BE2C (cell line): Measurements from ENCODE around the gene C11orf91.

Experiments
- DNase-seq: peaks from one replicate; pipeline ENCODE4 v3.0.0-alpha.2; 2020
- H3K27me3 ChIP-seq: fragments of 250-450 bp; sonication (Bioruptor Pico); 2 replicates; pipeline ENCODE4 v1.5.1; 2020; ENCODE audit warnings: mild to moderate bottlenecking
- H3K36me3 ChIP-seq: fragments of 250-450 bp; sonication (Bioruptor Pico); 2 replicates; pipeline ENCODE4 v1.5.1; 2020; ENCODE audit warnings: mild to moderate bottlenecking
- H3K4me1 ChIP-seq: fragments of 250-450 bp; sonication (Bioruptor Pico); 2 replicates; pipeline ENCODE4 v1.5.1; 2020
- H3K4me3 ChIP-seq: 2 replicates; pipeline ENCODE4 v1.5.1; 2011; ENCODE audit warnings: low read depth, low read length
- H3K9me3 ChIP-seq: fragments of 250-450 bp; sonication (Bioruptor Pico); 2 replicates; pipeline ENCODE4 v1.5.1; 2020
- TF ChIP-seq, protein P1 (sequence below): IDR thresholded peaks from 2 replicates; pipeline ENCODE4 v1.5.1; 2012; ENCODE audit warnings: mild to moderate bottlenecking, low read depth, low read length

C11orf91 gene

DNA sequence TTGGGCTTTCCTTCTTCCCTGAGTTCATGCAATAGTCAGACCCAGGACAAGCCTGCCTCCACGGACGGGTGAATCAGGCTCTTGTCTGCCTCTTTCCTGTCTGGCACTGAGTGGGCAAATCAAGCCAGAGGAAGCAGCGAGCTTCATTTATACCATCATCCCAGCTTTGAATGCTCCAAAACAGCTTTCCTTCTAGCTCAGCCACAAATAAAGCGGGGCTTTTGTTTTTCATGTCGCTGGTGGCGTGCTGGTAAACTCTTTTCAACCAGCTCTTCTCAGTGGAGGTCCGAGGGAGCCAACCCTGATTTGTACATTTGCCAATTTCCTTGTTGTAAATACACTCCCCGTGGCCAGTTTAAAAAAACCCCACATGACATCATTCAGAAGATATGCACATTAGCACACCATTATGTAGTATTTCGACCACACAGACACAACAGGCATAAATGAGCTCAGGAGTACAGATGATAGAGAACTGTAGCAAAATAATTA is 8.6 kb downstream of the C11orf91 start:
- no peaks in the 10 kb centered on the region for H3K36me3 ChIP-seq
- H3K27me3 ChIP-seq: no peaks in the 10 kb centered on the region
- H3K4me3 ChIP-seq: no peak overlapping the region
- DNase-seq: no peak
- H3K9me3 ChIP-seq: no peaks in the 10 kb centered on the region
- TF ChIP-seq, protein P1, sequence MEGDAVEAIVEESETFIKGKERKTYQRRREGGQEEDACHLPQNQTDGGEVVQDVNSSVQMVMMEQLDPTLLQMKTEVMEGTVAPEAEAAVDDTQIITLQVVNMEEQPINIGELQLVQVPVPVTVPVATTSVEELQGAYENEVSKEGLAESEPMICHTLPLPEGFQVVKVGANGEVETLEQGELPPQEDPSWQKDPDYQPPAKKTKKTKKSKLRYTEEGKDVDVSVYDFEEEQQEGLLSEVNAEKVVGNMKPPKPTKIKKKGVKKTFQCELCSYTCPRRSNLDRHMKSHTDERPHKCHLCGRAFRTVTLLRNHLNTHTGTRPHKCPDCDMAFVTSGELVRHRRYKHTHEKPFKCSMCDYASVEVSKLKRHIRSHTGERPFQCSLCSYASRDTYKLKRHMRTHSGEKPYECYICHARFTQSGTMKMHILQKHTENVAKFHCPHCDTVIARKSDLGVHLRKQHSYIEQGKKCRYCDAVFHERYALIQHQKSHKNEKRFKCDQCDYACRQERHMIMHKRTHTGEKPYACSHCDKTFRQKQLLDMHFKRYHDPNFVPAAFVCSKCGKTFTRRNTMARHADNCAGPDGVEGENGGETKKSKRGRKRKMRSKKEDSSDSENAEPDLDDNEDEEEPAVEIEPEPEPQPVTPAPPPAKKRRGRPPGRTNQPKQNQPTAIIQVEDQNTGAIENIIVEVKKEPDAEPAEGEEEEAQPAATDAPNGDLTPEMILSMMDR: no peak
- H3K4me1 ChIP-seq: no peaks in the 10 kb centered on the region

DNA sequence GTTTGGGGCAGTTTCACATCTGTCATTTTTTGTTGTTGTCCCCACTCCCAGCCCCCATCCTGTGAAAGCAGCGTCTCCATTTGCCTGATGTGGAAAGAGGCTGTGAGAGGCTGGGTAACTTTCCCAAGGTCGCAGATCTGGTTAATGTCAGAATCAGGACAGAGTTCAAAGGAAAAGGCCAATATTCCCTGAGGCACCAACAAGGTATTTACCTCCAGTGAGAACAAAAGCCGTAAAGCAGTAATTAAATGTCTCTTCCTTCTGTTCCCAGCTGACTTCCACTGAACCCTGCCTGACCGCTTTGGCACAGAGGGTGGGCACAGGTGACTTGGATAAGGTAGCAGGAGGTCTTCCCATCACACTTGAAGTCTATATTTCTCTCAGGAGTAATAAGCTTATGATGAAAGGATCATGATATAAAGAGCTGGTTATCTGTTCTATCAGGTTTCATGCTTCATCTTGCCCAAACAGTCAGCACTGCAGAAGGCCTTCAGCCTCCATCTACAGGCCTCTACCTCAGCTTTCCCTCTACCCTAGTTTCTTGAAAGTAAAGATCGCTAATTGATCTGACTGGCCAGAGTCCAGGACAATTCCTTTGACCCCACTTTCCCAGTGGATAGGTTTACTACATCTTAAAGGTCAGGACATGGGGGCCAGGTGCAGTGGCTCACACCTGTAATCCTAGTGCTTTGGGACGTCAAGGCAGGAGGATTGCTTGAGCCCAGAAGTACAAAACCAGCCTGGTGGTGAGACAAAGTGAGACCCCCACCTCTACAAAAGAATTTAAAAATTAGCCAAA is 9.4 kb downstream of the C11orf91 start:
- TF ChIP-seq, protein P1: no peak
- Histone ChIP-seq H3K27me3 (no peaks in the 10 kb centered on the region), H3K4me3 (no peak overlapping the region), H3K9me3 (no peaks in the 10 kb centered on the region), H3K4me1 (no peaks in the 10 kb centered on the region), H3K36me3 (no peaks in the 10 kb centered on the region)
- no peak for DNase-seq

DNA sequence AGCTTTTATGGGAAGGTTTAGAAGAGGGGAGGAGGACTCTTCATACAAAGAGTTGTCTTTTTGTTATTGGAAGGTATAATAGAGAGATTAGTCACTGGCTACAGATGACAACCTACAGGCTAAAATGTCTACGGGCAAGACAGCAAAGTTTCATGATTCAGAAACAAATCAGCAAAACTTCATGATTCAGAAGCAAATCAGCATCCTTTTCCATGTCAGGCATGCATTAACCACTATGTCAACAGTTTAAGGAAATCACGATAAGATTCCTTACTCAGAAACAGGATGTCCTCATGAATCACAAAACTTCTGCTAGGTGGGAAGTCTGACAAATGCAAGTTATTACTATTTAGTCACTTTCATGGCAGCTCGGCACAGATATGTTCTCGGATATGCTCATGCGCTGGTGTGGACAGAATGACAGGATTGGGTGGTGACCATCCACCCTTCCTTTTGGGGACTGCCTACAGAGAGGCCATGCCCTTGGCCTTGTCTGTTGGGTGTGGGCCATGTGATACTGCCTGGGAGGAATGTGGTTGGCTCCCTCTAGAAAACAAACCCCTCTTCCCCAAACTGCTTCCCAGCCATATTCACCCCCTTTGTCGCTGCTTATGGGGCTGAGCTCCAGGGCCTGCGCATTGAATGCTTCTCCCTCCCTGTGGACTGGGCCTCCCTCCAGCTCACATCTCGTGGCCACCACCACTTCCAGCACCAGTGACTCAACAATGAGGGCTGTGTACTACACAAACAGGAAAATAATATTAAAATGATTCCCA is 10.1 kb downstream of the C11orf91 start:
- no peaks in the 10 kb centered on the region for H3K9me3 ChIP-seq
- no peak for DNase-seq
- no peaks in the 10 kb centered on the region for H3K4me1 ChIP-seq
- H3K4me3 ChIP-seq: no peak overlapping the region
- TF ChIP-seq, protein P1: no peak
- H3K27me3 ChIP-seq: no peaks in the 10 kb centered on the region
- H3K36me3 ChIP-seq: no peaks in the 10 kb centered on the region

DNA sequence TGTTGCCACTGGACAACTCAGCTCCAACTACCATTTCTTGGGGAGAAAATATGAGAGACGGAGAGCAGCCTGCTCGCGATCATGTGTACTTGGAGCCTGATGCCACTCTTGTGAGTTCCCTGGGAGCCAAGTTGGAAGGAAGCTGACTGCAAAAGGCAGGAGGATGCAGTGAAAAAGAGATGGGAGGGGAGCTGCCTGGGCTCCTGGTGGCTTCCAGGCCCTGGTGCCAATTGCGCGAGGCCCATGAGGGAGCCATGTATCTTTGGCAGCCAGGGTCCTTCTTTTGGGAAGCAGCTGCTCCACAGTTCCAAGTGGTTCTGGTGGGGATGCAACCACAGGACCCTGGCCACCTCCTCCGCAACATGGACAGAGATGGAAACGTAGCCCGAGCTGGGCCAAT is 11.1 kb downstream of the C11orf91 start:
- no peaks in the 10 kb centered on the region for H3K4me1 ChIP-seq
- no peaks in the 10 kb centered on the region for H3K9me3 ChIP-seq
- no peaks in the 10 kb centered on the region for H3K27me3 ChIP-seq
- no peak for DNase-seq
- H3K4me3 ChIP-seq: no peak overlapping the region
- TF ChIP-seq, protein P1: no peak
- no peaks in the 10 kb centered on the region for H3K36me3 ChIP-seq

DNA sequence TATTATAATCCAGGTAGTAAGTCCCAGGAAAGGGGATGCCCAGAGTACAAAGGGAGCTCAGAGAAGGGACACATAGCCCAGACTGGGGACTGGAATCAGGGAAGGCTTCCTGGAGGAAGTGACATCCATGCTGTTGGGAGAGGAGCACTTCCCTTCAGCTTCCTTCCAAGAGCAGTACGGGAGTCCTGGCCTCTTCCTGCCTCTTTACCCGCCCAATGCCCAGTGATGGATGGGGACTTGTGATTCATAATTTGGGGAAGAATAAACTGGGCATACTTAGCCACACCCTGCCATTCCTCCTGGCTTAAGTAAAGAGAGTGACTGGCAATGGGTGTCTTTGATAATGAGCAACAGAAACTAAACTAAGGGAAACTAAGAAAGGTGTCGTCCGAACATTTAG is 11.5 kb downstream of the C11orf91 start:
- DNase-seq: no peak
- TF ChIP-seq, protein P1: no peak
- H3K4me1 ChIP-seq: no peaks in the 10 kb centered on the region

More for the DNA sequence above, 11.5 kb downstream of the C11orf91 start:
- Histone ChIP-seq H3K9me3 (no peaks in the 10 kb centered on the region), H3K36me3 (no peaks in the 10 kb centered on the region), H3K27me3 (no peaks in the 10 kb centered on the region), H3K4me3 (no peak overlapping the region)
